PC-9 (cell line): Measurements from ENCODE around the gene OSBPL6.

Experiments used
- CTCF ChIP-seq: fragments of 200-600 bp; sonication (generic); conservative IDR thresholded peaks from 2 replicates; pipeline ENCODE4 v1.6.1; 2017; ENCODE audit warnings: mixed run types, antibody characterized with exemption, mild to moderate bottlenecking, moderate library complexity
- EZH2 ChIP-seq: fragments of 200-600 bp; sonication (generic); IDR thresholded peaks from 2 replicates; pipeline ENCODE4 v1.8.0; 2017; ENCODE audit warnings: antibody characterized with exemption, low read depth

GRCh38 chr2:178219247-178219646 lies 24.9 kb downstream of the OSBPL6 start:
- no peak for TF ChIP-seq CTCF
- TF ChIP-seq EZH2: no peak
